ENCODE measurements around the gene RABGAP1.
A peak's percentile ranks its signal among the peaks of the same experiment; 100 is the strongest.

RABGAP1 gene

GRCh38 chr9:123074628-123075027, 133.8 kb downstream of the RABGAP1 start:
- no peak for TF ChIP-seq CTCF (conservative IDR thresholded peaks at IDR 0.05; ENCODE audit: low read depth, low read length)
- H3K4me3 ChIP-seq (ENCODE audit: low read length): no peak overlapping the region
- DNase-seq (ENCODE audit: low read depth): no peak

DNA sequence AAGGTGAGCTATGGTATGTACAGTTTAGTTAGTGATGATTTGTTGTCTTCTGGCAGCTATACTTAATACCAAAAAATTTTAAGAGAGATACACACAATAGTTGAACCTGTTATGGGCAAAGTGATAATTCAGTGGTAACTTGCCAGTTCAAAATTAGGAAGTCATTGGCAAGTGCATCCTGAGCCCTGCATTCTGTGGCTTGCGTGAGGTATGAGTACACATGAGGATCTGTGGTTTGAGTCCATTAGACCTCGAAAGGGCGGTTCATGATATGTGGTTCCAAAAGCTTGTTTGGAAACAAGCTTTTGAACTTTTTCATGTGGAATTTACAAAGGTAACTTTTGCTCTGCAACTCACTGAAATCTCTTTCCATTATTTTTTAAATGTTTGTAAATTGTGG, 139.6 kb downstream of the RABGAP1 start:
- no peak for TF ChIP-seq CTCF (conservative IDR thresholded peaks at IDR 0.05; ENCODE audit: low read depth, low read length)
- no peak overlapping the region for H3K4me3 ChIP-seq (ENCODE audit: low read length)
- no peak for DNase-seq (ENCODE audit: low read depth)

GRCh38 chr9:123081824-123082223, 141.0 kb downstream of the RABGAP1 start:
- no peak for DNase-seq (ENCODE audit: low read depth)
- no peak overlapping the region for H3K4me3 ChIP-seq (ENCODE audit: low read length)
- TF ChIP-seq CTCF (conservative IDR thresholded peaks at IDR 0.05; ENCODE audit: low read depth, low read length): peak; percentile 68

GRCh38 chr9:123083680-123084079, 142.9 kb downstream of the RABGAP1 start:
- no peak for DNase-seq (ENCODE audit: low read depth)
- H3K4me3 ChIP-seq (ENCODE audit: low read length): no peak overlapping the region
- no peak for TF ChIP-seq CTCF (conservative IDR thresholded peaks at IDR 0.05; ENCODE audit: low read depth, low read length)

DNA sequence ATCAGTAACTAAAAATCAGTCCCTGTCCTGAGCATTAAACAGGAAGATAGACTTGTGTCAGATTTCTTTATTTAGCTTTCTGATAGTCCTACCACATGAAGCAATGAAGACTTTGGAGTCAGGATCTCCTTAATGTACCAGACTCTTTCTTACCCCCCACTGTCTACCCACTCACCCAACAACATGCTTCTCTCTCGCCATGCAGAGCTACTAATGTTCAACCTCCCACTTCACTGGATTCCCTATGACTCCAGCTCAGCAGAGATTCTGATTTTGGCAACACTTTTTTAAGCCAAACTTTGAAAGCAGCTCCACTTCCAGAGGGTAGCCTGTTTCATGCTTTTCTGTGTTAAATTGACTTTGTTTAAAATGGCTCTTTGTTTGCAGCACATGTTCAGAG, 143.4 kb downstream of the RABGAP1 start:
- TF ChIP-seq CTCF (conservative IDR thresholded peaks at IDR 0.05; ENCODE audit: low read depth, low read length): no peak
- DNase-seq (ENCODE audit: low read depth): no peak
- no peak overlapping the region for H3K4me3 ChIP-seq (ENCODE audit: low read length)

DNA sequence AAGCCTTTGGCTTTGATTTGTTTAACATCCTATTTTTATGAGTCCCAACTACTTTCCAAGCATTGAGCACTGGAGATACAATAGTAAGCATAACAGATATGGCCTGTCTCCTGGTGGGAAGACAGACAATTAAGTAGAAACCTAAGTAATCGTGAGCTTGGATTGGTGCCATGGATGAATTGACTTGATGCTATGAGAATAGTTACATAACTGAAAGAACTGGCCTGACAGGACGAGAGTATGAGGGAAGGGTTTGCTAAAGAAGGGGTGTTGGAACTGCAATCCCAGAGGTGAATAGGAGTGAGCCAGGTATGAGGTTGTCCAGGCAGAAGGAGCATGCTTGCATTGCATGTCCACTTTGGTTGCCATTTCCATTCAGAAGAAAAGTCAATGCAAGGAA, 145.1 kb downstream of the RABGAP1 start:
- no peak overlapping the region for H3K4me3 ChIP-seq (ENCODE audit: low read length)
- no peak for DNase-seq (ENCODE audit: low read depth)
- no peak for TF ChIP-seq CTCF (conservative IDR thresholded peaks at IDR 0.05; ENCODE audit: low read depth, low read length)

DNA sequence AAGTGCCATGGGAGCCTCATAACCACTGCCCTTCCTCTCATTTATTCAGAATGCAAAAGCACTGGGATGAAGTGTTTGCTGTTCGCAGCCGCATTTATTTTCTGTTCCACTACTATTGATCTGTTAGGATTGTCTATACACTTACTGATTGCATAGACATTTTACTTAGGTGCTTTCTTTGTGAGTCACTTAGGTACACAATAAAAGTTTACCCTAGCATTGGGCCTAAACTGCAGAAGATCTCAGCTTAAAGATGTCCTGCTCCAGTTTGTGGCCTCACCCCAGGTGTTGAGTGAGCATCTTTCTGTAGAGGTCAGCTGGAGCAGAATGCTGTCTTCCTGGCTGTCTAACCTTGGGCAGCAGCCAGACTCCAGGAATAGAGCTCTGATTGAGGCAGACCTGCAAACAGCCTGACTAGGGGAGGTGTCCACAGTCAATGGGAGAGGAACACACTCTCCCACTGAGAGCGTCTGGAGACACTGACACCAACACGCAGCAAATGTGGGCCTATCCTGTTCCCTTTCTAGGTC, 146.6 kb downstream of the RABGAP1 start:
- no peak for DNase-seq (ENCODE audit: low read depth)
- TF ChIP-seq CTCF (conservative IDR thresholded peaks at IDR 0.05; ENCODE audit: low read depth, low read length): no peak
- no peak overlapping the region for H3K4me3 ChIP-seq (ENCODE audit: low read length)

Data from retinal pigment epithelial cell (primary cell).